H1 (cell line): ENCODE data around the gene SLC30A10. TPM values are rescaled to one million over a fixed set of nuclear protein-coding genes. Genes with fewer than 3 reads are reported as not detected.

Source experiments
- CTCF ChIA-PET: fragments of 300-600 bp; sonication (Branson Sonifier 250); formaldehyde crosslinking; loops from one replicate; lab custom pipeline; 2021; ENCODE audit not compliant: partially characterized antibody; lab: Charles Lee
- POLR2A ChIA-PET: fragments of 300-600 bp; sonication (Branson Sonifier 250); formaldehyde crosslinking; loops from one replicate; lab custom pipeline; 2021; ENCODE audit warnings: inconsistent platforms; ENCODE audit not compliant: partially characterized antibody; lab: Charles Lee
- DNase-seq, 2 experiments: peaks; one replicate each; pipeline versions ENCODE4 v3.0.0 to v3.0.0-alpha.2; 2010 to 2022; ENCODE audit warnings: low spot score in 2 of 2, low read depth in 1 of 2, mixed read lengths in 1 of 2
- FAIRE-seq: peaks from 2 replicates; lab custom pipeline; 2011; peaks lifted over from hg19 to GRCh38; lab: Jason Lieb, UNC
- H2AFZ ChIP-seq: 2 replicates; pipeline ENCODE4 v1.8.1; 2012; ENCODE audit warnings: low read length, inconsistent platforms
- H2AK5ac ChIP-seq: 2 replicates; pipeline ENCODE4 v1.6.1; 2013; ENCODE audit warnings: low read depth, low read length
- H2BK120ac ChIP-seq: replicated peaks from 2 replicates; pipeline ENCODE3; 2013; ENCODE audit warnings: low read depth, low read length, inconsistent platforms
- H2BK12ac ChIP-seq: 2 replicates; pipeline ENCODE4 v1.6.1; 2013; ENCODE audit warnings: low read depth, low read length
- H2BK15ac ChIP-seq: 2 replicates; pipeline ENCODE4 v1.6.1; 2013; ENCODE audit warnings: low read length
- H2BK20ac ChIP-seq: 2 replicates; pipeline ENCODE4 v1.6.1; 2013; ENCODE audit warnings: low read length
- H2BK5ac ChIP-seq: 2 replicates; pipeline ENCODE4 v1.6.1; 2013; ENCODE audit warnings: low read depth, low read length
- H3K14ac ChIP-seq: 2 replicates; pipeline ENCODE4 v1.6.1; 2013; ENCODE audit warnings: inconsistent platforms; ENCODE audit not compliant: insufficient read length
- H3K18ac ChIP-seq: 2 replicates; pipeline ENCODE4 v1.6.1; 2013; ENCODE audit warnings: low read length; ENCODE audit errors: extremely low read depth
- H3K23ac ChIP-seq: 2 replicates; pipeline ENCODE4 v1.6.1; 2013; ENCODE audit warnings: inconsistent platforms; ENCODE audit not compliant: insufficient read length
- H3K23me2 ChIP-seq: 2 replicates; pipeline ENCODE4 v1.6.1; 2013; ENCODE audit warnings: low read depth, low read length
- H3K27ac ChIP-seq: 2 replicates; pipeline ENCODE4 v1.6.1; 2011; ENCODE audit warnings: low read depth, low read length, inconsistent platforms
- H3K27me3 ChIP-seq, 4 experiments: replicated peaks in 1 of 4; 1 replicate in 1 of 4; 2 replicates in 3 of 4; pipeline versions ENCODE4 v1.6.1 to v1.8.1; 2011 to 2013; ENCODE audit warnings: low read length in 3 of 4, mild to moderate bottlenecking in 3 of 4, inconsistent platforms in 2 of 4, mixed read lengths in 2 of 4, moderate library complexity in 1 of 4; ENCODE audit not compliant: control insufficient read depth in 3 of 4, insufficient read depth in 3 of 4; ENCODE audit errors: extremely low read depth in 1 of 4
- H3K36me3 ChIP-seq, 4 experiments: 2 replicates each; pipeline versions ENCODE4 v1.6.1 to v1.8.1; 2011 to 2013; ENCODE audit warnings: mild to moderate bottlenecking in 4 of 4, low read length in 3 of 4, moderate library complexity in 2 of 4, control low read depth in 1 of 4, inconsistent platforms in 1 of 4; ENCODE audit not compliant: insufficient read depth in 4 of 4, control insufficient read depth in 2 of 4
- H3K4ac ChIP-seq: replicated peaks from 2 replicates; pipeline ENCODE3; 2013; ENCODE audit warnings: low read length, low read depth, mixed read lengths, inconsistent platforms; ENCODE audit not compliant: insufficient read length
- H3K4me1 ChIP-seq, 4 experiments: replicated peaks in 1 of 4; 1 replicate in 1 of 4; 2 replicates in 3 of 4; pipeline versions ENCODE4 v1.6.1 to v1.8.1; 2011 to 2013; ENCODE audit warnings: low read length in 3 of 4, inconsistent platforms in 2 of 4, mixed read lengths in 1 of 4; ENCODE audit not compliant: insufficient read depth in 4 of 4, control insufficient read depth in 3 of 4
- H3K4me2 ChIP-seq, 2 experiments: 2 replicates each; pipeline versions ENCODE4 v1.6.1 to v1.8.1; 2011 to 2013; ENCODE audit warnings: low read depth in 2 of 2, low read length in 2 of 2, control low read depth in 1 of 2, inconsistent platforms in 1 of 2, mild to moderate bottlenecking in 1 of 2; ENCODE audit not compliant: insufficient read depth in 1 of 2
- H3K4me3 ChIP-seq, 4 experiments: fragments of 200-600, 300-600 bp in 1 of 4; sonication (generic), shearing (Covaris generic), sonication (Bioruptor Twin) in 1 of 4; 2 replicates each; pipeline versions ENCODE4 v1.5.1 to v1.8.1; 2011 to 2016; ENCODE audit warnings: low read length in 4 of 4, low read depth in 3 of 4, control low read depth in 2 of 4, inconsistent platforms in 2 of 4, mild to moderate bottlenecking in 2 of 4, mixed read lengths in 1 of 4, moderate library complexity in 1 of 4; ENCODE audit not compliant: insufficient read depth in 2 of 4; ENCODE audit errors: extremely low read depth in 1 of 4
- H3K56ac ChIP-seq: replicated peaks from 2 replicates; pipeline ENCODE3; 2013; ENCODE audit warnings: low read depth, mild to moderate bottlenecking, mixed read lengths, low read length, inconsistent platforms; ENCODE audit not compliant: insufficient read length
- H3K79me1 ChIP-seq: 2 replicates; pipeline ENCODE4 v1.6.1; 2013; ENCODE audit warnings: low read depth, low read length, control low read depth
- H3K79me2 ChIP-seq, 2 experiments: 2 replicates each; pipeline versions ENCODE4 v1.6.1 to v1.8.1; 2012 to 2013; ENCODE audit warnings: low read length in 2 of 2, mild to moderate bottlenecking in 2 of 2, inconsistent platforms in 1 of 2; ENCODE audit not compliant: insufficient read depth in 2 of 2, control insufficient read depth in 1 of 2
- H3K9ac ChIP-seq, 4 experiments: replicated peaks in 1 of 4; 1 replicate in 1 of 4; 2 replicates in 3 of 4; pipeline versions ENCODE4 v1.6.1 to v1.8.1; 2011 to 2013; ENCODE audit warnings: low read depth in 3 of 4, low read length in 3 of 4, control low read depth in 2 of 4, mild to moderate bottlenecking in 2 of 4, moderate library complexity in 2 of 4, inconsistent platforms in 1 of 4; ENCODE audit errors: extremely low read depth in 1 of 4
- H3K9me3 ChIP-seq, 2 experiments: 2 replicates each; pipeline versions ENCODE4 v1.6.1 to v1.8.1; 2012 to 2013; ENCODE audit warnings: mild to moderate bottlenecking in 2 of 2, moderate library complexity in 2 of 2, control low read depth in 1 of 2, inconsistent platforms in 1 of 2, low read depth in 1 of 2, low read length in 1 of 2, mixed read lengths in 1 of 2; ENCODE audit not compliant: insufficient read depth in 2 of 2
- H4K20me1 ChIP-seq, 2 experiments: replicated peaks in 1 of 2; 2 replicates each; pipeline versions ENCODE3 to v1.8.1; 2011 to 2013; ENCODE audit warnings: inconsistent platforms in 2 of 2, low read length in 2 of 2, mild to moderate bottlenecking in 1 of 2; ENCODE audit not compliant: insufficient read depth in 2 of 2, control insufficient read depth in 1 of 2
- H4K5ac ChIP-seq: 2 replicates; pipeline ENCODE4 v1.6.1; 2013; ENCODE audit warnings: low read length, low read depth, mixed read lengths, inconsistent platforms; ENCODE audit not compliant: insufficient read length
- H4K8ac ChIP-seq: 2 replicates; pipeline ENCODE4 v1.8.0; 2013; ENCODE audit warnings: mild to moderate bottlenecking, moderate library complexity, low read length, inconsistent platforms; ENCODE audit not compliant: insufficient read depth; ENCODE audit errors: extremely low read depth
- H4K91ac ChIP-seq: replicated peaks from 2 replicates; pipeline ENCODE3; 2013; ENCODE audit warnings: low read length, mixed read lengths, inconsistent platforms; ENCODE audit not compliant: insufficient read length
- CEBPB ChIP-seq: IDR thresholded peaks from 2 replicates; pipeline ENCODE4 v1.6.1; 2012; ENCODE audit warnings: low read depth, low read length
- WGBS, 2 experiments: shearing (Covaris generic) in 1 of 2; methylation state at CpG; one replicate each; pipeline versions ENCODE4 v1.1.6 to v1.1.7; 2013 to 2015; ENCODE audit warnings: low lambda C conversion rate in 2 of 2, mixed read lengths in 2 of 2, inconsistent platforms in 1 of 2, low coverage in 1 of 2, missing lambda C conversion rate in 1 of 2; ENCODE audit not compliant: insufficient replicate concordance in 2 of 2, insufficient coverage in 1 of 2, insufficient read length in 1 of 2; ENCODE audit errors: extremely low coverage in 1 of 2, missing lambda C conversion rate in 1 of 2; 5-methylcytosine and 5-hydroxymethylcytosine counted together
- polyA plus RNA-seq, 7 experiments: library from polyadenylated mRNA; depleted of rRNA in 3 of 7; stranded (reverse) in 5 of 7; unstranded in 2 of 7; fragments of >200 nt in 5 of 7; fragments of 200-250 nt in 2 of 7; gene quantifications; 1 replicate in 5 of 7; 2 replicates in 1 of 7; 4 replicates in 1 of 7; pipeline versions ENCODE4 v1.2.1 to v1.2.3, GENCODE V29; 2011 to 2013; ENCODE audit warnings: missing spikeins in 2 of 7, mixed read lengths in 2 of 7
- total RNA-seq: library from RNA; stranded (reverse); fragmentation: NEBNext Ultra II Directional; extraction: Animal tissue kit (Norgen Biotek cat#: 25700); gene quantifications from 2 replicates; pipeline ENCODE4 v1.2.1, GENCODE V29; 2021
- TF ChIP-seq, protein P1 (sequence below), 3 experiments: IDR thresholded peaks; 1 replicate in 2 of 3; 2 replicates in 1 of 3; pipeline versions ENCODE4 v1.5.1 to v1.6.1; 2011; ENCODE audit warnings: low read length in 3 of 3, mild to moderate bottlenecking in 3 of 3, inconsistent platforms in 2 of 3, low read depth in 1 of 3, moderate library complexity in 1 of 3; ENCODE audit not compliant: insufficient read depth in 1 of 3; ENCODE audit errors: control extremely low read depth in 1 of 3

The SLC30A10 gene
- total and polyA plus RNA-seq, 2 of the 8 experiments (the other 6 are each of a cell fraction or from before 2014, with no cell fraction given) = 0.23 to 0.61 TPM

DNA sequence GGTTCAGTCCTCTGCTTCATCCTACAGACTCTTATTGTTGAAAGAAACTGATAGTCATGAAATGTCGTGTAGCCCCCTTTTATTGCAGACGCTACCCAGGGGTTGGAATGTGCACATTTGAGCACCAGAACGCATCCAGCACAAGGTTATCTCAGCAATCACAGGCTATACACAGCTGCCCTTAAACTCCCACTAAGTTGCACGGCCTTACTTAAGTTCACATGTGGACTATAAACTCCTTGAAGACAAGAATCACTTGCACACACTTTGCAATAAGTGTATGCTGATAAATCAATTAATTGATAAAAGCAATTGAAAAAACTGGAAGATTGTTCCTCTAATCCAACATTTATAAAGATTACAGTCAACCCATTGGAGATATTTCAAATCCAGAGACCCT lies 18.9 kb downstream of the SLC30A10 start:
- Histone ChIP-seq H3K14ac (no peak overlapping the region), H4K91ac (no peak overlapping the region), H2AFZ (no peak overlapping the region), H4K20me1 (no peaks in the 10 kb centered on the region), H3K27me3 (no peaks in the 10 kb centered on the region), H3K4me1 (no peaks in the 10 kb centered on the region), H3K36me3 (no peaks in the 10 kb centered on the region), H3K79me2 (no peaks in the 10 kb centered on the region), H3K18ac (no peak overlapping the region), H3K4ac (no peak overlapping the region), H2BK12ac (no peak overlapping the region), H2BK120ac (no peak overlapping the region), H2AK5ac (no peak overlapping the region), H4K5ac (no peak overlapping the region), H3K9ac (no peak overlapping the region), H3K23me2 (no peaks in the 10 kb centered on the region), H2BK15ac (no peak overlapping the region), H2BK5ac (no peak overlapping the region), H3K79me1 (no peaks in the 10 kb centered on the region), H3K9me3 (no peaks in the 10 kb centered on the region), H3K56ac (no peak overlapping the region), H3K4me3 (no peak overlapping the region), H2BK20ac (no peak overlapping the region), H3K23ac (no peak overlapping the region), H3K4me2 (no peak overlapping the region), H3K27ac (no peak overlapping the region), H4K8ac (0 out of 2 replicates have a peak overlapping the region, but pooled peaks have one; percentile 68)
- ChIA-PET POLR2A (no interaction called here), CTCF (interaction anchor here (1.7 kb wide), 1 partner anchor 11 kb away, joined by 3 read pairs; no protein-coding TSS in a partner anchor)
- 76% methylated on average over 4 of the region's 4 CpGs; no CpG with 5 or more reads in 1 of the 2 experiments for WGBS, 2 experiments
- FAIRE-seq = no peak
- DNase-seq = no peak
- TF ChIP-seq CEBPB = no peak
- TF ChIP-seq, protein P1, sequence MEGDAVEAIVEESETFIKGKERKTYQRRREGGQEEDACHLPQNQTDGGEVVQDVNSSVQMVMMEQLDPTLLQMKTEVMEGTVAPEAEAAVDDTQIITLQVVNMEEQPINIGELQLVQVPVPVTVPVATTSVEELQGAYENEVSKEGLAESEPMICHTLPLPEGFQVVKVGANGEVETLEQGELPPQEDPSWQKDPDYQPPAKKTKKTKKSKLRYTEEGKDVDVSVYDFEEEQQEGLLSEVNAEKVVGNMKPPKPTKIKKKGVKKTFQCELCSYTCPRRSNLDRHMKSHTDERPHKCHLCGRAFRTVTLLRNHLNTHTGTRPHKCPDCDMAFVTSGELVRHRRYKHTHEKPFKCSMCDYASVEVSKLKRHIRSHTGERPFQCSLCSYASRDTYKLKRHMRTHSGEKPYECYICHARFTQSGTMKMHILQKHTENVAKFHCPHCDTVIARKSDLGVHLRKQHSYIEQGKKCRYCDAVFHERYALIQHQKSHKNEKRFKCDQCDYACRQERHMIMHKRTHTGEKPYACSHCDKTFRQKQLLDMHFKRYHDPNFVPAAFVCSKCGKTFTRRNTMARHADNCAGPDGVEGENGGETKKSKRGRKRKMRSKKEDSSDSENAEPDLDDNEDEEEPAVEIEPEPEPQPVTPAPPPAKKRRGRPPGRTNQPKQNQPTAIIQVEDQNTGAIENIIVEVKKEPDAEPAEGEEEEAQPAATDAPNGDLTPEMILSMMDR (IDR thresholded peaks at IDR 0.05; ENCODE audit: control extremely low read depth in 1 of 3, insufficient read depth in 1 of 3, low read depth in 1 of 3, low read length in 3 of 3) = no peak
